HEK293 (cell line): ENCODE measurements around the gene MTFP1.

Experiments
- CTCF ChIA-PET: fragments of 350-600 bp; formaldehyde crosslinking; extraction: SDS; loops from one replicate; lab custom pipeline; 2021; ENCODE audit warnings: antibody characterized with exemption; lab: Yijun Ruan, JAX
- POLR2A ChIA-PET: fragments of 300-600 bp; formaldehyde crosslinking; extraction: SDS; loops from one replicate; lab custom pipeline; 2020; ENCODE audit warnings: antibody characterized with exemption, inconsistent platforms; lab: Yijun Ruan, JAX
- H3K27ac ChIP-seq: fragments of 200-500 bp; sonication (Bioruptor generic); 2 replicates; pipeline ENCODE4 v1.5.1; 2014; ENCODE audit warnings: low read depth, low read length, control low read depth, inconsistent platforms; ENCODE audit errors: extremely low read depth
- H3K36me3 ChIP-seq, 2 experiments: fragments of 200-500 bp in 1 of 2; sonication (Bioruptor generic) in 1 of 2; 1 replicate in 1 of 2; 2 replicates in 1 of 2; pipeline ENCODE4 v1.5.1; 2014 to 2017; ENCODE audit warnings: inconsistent platforms in 2 of 2, low read length in 2 of 2; ENCODE audit not compliant: control insufficient read depth in 2 of 2, insufficient read depth in 1 of 2
- H3K4me1 ChIP-seq: fragments of 200-500 bp; sonication (Bioruptor generic); 2 replicates; pipeline ENCODE4 v1.5.1; 2014; ENCODE audit warnings: mild to moderate bottlenecking, low read length, inconsistent platforms; ENCODE audit not compliant: control insufficient read depth, insufficient read depth
- H3K4me3 ChIP-seq: 2 replicates; pipeline ENCODE4 v1.5.1; 2011; ENCODE audit warnings: low read depth, mild to moderate bottlenecking, control low read depth, low read length, moderate library complexity
- H3K9me3 ChIP-seq: fragments of 200-500 bp; sonication (Bioruptor generic); 2 replicates; pipeline ENCODE4 v1.5.1; 2014; ENCODE audit warnings: low read depth, low read length, inconsistent platforms; ENCODE audit not compliant: control insufficient read depth, insufficient read depth
- CTCF ChIP-seq: fragments of 450-650 bp; formaldehyde crosslinking; IDR thresholded peaks from 2 replicates; pipeline ENCODE4 v1.5.1; 2016; ENCODE audit warnings: missing biosample characterization, missing genetic modification characterization
- ELK4 ChIP-seq: IDR thresholded peaks from 2 replicates; pipeline ENCODE4 v1.6.1; 2011; ENCODE audit warnings: mild to moderate bottlenecking, low read depth, low read length, borderline replicate concordance
- GLIS1 ChIP-seq: fragments of 450-650 bp; formaldehyde crosslinking; IDR thresholded peaks from 2 replicates; pipeline ENCODE4 v1.5.1; 2016; ENCODE audit warnings: missing biosample characterization, missing genetic modification characterization
- HIC1 ChIP-seq: fragments of 450-650 bp; formaldehyde crosslinking; IDR thresholded peaks from 2 replicates; pipeline ENCODE4 v1.5.1; 2016; ENCODE audit warnings: missing biosample characterization, missing genetic modification characterization
- PRDM4 ChIP-seq: fragments of 450-650 bp; formaldehyde crosslinking; IDR thresholded peaks from 2 replicates; pipeline ENCODE4 v1.5.1; 2017; ENCODE audit warnings: missing biosample characterization, missing genetic modification characterization
- SP7 ChIP-seq: fragments of 450-650 bp; formaldehyde crosslinking; IDR thresholded peaks from 2 replicates; pipeline ENCODE4 v1.5.1; 2016; ENCODE audit warnings: missing biosample characterization, missing genetic modification characterization
- ZBTB17 ChIP-seq: fragments of 450-650 bp; formaldehyde crosslinking; IDR thresholded peaks from 2 replicates; pipeline ENCODE4 v1.5.1; 2016; ENCODE audit warnings: missing biosample characterization, missing genetic modification characterization
- ZFP3 ChIP-seq: fragments of 450-650 bp; formaldehyde crosslinking; IDR thresholded peaks from 2 replicates; pipeline ENCODE4 v1.5.1; 2016; ENCODE audit warnings: low read depth, missing biosample characterization, missing genetic modification characterization
- ZNF140 ChIP-seq: fragments of 450-650 bp; formaldehyde crosslinking; IDR thresholded peaks from 2 replicates; pipeline ENCODE4 v1.5.1; 2016; ENCODE audit warnings: missing biosample characterization, missing genetic modification characterization
- ZNF2 ChIP-seq: fragments of 450-650 bp; formaldehyde crosslinking; IDR thresholded peaks from 2 replicates; pipeline ENCODE4 v1.5.1; 2016; ENCODE audit warnings: missing biosample characterization, missing genetic modification characterization
- ZNF23 ChIP-seq: fragments of 450-650 bp; formaldehyde crosslinking; IDR thresholded peaks from 2 replicates; pipeline ENCODE4 v1.5.1; 2016; ENCODE audit warnings: missing biosample characterization, missing genetic modification characterization, borderline replicate concordance
- ZNF280C ChIP-seq: fragments of 450-650 bp; formaldehyde crosslinking; IDR thresholded peaks from 2 replicates; pipeline ENCODE4 v1.5.1; 2016; ENCODE audit warnings: missing biosample characterization, missing genetic modification characterization
- ZNF48 ChIP-seq: fragments of 450-650 bp; formaldehyde crosslinking; IDR thresholded peaks from 2 replicates; pipeline ENCODE4 v1.5.1; 2016; ENCODE audit warnings: missing biosample characterization, missing genetic modification characterization
- ZNF514 ChIP-seq: fragments of 450-650 bp; formaldehyde crosslinking; IDR thresholded peaks from 2 replicates; pipeline ENCODE4 v1.5.1; 2016; ENCODE audit warnings: missing biosample characterization, missing genetic modification characterization
- ZNF626 ChIP-seq: fragments of 450-650 bp; sonication (Bioruptor Pico); formaldehyde crosslinking; IDR thresholded peaks from 2 replicates; pipeline ENCODE4 v1.5.1; 2018; ENCODE audit warnings: missing biosample characterization, missing genetic modification characterization, inconsistent platforms
- ZNF654 ChIP-seq: fragments of 450-650 bp; formaldehyde crosslinking; IDR thresholded peaks from 2 replicates; pipeline ENCODE4 v1.5.1; 2016; ENCODE audit warnings: low read depth, missing biosample characterization, missing genetic modification characterization
- ZSCAN5A ChIP-seq: fragments of 450-650 bp; formaldehyde crosslinking; IDR thresholded peaks from 2 replicates; pipeline ENCODE4 v1.5.1; 2016; ENCODE audit warnings: missing biosample characterization, missing genetic modification characterization

MTFP1 gene

GRCh38 chr22:30453731-30454510 is 28.4 kb downstream of the MTFP1 start:
- no peaks in the 10 kb centered on the region for H3K4me1 ChIP-seq
- no peak overlapping the region for H3K27ac ChIP-seq
- no peak overlapping the region for H3K4me3 ChIP-seq
- POLR2A ChIA-PET = no interaction called here
- CTCF ChIA-PET = interaction anchor here (0.7 to 1.0 kb wide), 4 partner anchors 30 to 106 kb away, joined by 3 to 5 read pairs (median 3); no protein-coding TSS in a partner anchor
- no peaks in the 10 kb centered on the region for H3K36me3 ChIP-seq
- TF ChIP-seq ZNF140 (no peak), ZNF23 (tag by site-specific recombination) (no peak), CTCF (tag by site-specific recombination) (peak; percentile 37; the same call in 1 of the 2 replicates), ZNF654 (tag by site-specific recombination) (peak; percentile 28), ZBTB17 (tag by site-specific recombination) (0 out of 2 replicates have a peak, but pooled peaks have one; percentile 12)
- H3K9me3 ChIP-seq = no peaks in the 10 kb centered on the region

- ChIA-PET CTCF (interaction anchor here (1.0 kb wide), 1 partner anchor 29 kb away, joined by 3 read pairs; no protein-coding TSS in a partner anchor), POLR2A (no interaction called here)
- Histone ChIP-seq H3K27ac (no peak overlapping the region), H3K36me3 (no peaks in the 10 kb centered on the region), H3K4me1 (no peaks in the 10 kb centered on the region), H3K9me3 (no peaks in the 10 kb centered on the region), H3K4me3 (no peak overlapping the region)
- TF ChIP-seq HIC1 (tag by site-specific recombination) (no peak), ELK4 (no peak), SP7 (tag by site-specific recombination) (no peak), ZNF626 (tag by site-specific recombination) (no peak), ZSCAN5A (tag by site-specific recombination) (no peak)
Measured at GRCh38 chr22:30455075-30455840, 29.7 kb downstream of the MTFP1 start.

- Histone ChIP-seq H3K9me3 (no peaks in the 10 kb centered on the region), H3K4me1 (no peaks in the 10 kb centered on the region), H3K27ac (no peak overlapping the region), H3K4me3 (no peak overlapping the region), H3K36me3 (no peaks in the 10 kb centered on the region)
- POLR2A ChIA-PET = no interaction called here
- CTCF ChIA-PET = interaction anchor here (0.5 to 2.4 kb wide), 3 partner anchors 13 to 1074 kb away, joined by 3 to 16 read pairs (median 3); no protein-coding TSS in a partner anchor
- TF ChIP-seq PRDM4 (tag by site-specific recombination) = no peak
- TF ChIP-seq ZNF280C = no peak
- TF ChIP-seq GLIS1 (tag by site-specific recombination) = no peak
- TF ChIP-seq ZNF48 (tag by site-specific recombination) = no peak
- no peak for TF ChIP-seq ZNF514
- no peak for TF ChIP-seq ZNF2
- no peak for TF ChIP-seq ZFP3 (tag by site-specific recombination)
Measured at GRCh38 chr22:30457981-30458380, 32.4 kb downstream of the MTFP1 start.
